Testis (tissue), 2 donors: Measurements from ENCODE around the gene GPR62.

Source experiments
- CTCF ChIP-seq, 3 experiments: fragments of 450-650 bp in 2 of 3; fragments of 200-600 bp in 1 of 3; sonication (generic) in 1 of 3; IDR thresholded peaks; one replicate each; pipeline ENCODE4 v1.5.1; 2016 to 2019; ENCODE audit warnings: antibody characterized with exemption in 3 of 3, mild to moderate bottlenecking in 2 of 3, moderate library complexity in 1 of 3
- POLR2A ChIP-seq: fragments of 450-650 bp; IDR thresholded peaks from one replicate; pipeline ENCODE4 v1.6.1; 2017; ENCODE audit warnings: antibody characterized with exemption, mild to moderate bottlenecking, moderate library complexity

GRCh38 chr3:51984269-51984647 is 29.1 kb downstream of the GPR62 start:
- TF ChIP-seq POLR2A (no peak), CTCF (IDR thresholded peaks at IDR 0.05) (no peak)
